COLO668 (cell line): ENCODE measurements around the gene SPEM3.

Experiments used
- DNase-seq: peaks from one replicate; lab custom pipeline; 2025; ENCODE audit not compliant: unreplicated experiment; lab: John Stamatoyannopoulos, UW

Gene SPEM3

GRCh38 chr17:7440113-7440833, 11.6 kb downstream of the SPEM3 start:
- peak; percentile 23 for DNase-seq

- DNase-seq = no peak
Observed at GRCh38 chr17:7440834-7441195, 12.2 kb downstream of the SPEM3 start.

- DNase-seq = no peak
Observed at GRCh38 chr17:7441266-7441665, 12.6 kb downstream of the SPEM3 start.

- DNase-seq = no peak
Observed at GRCh38 chr17:7442142-7442541, 13.5 kb downstream of the SPEM3 start.

- DNase-seq = no peak
Observed at GRCh38 chr17:7443499-7444485, 15.1 kb downstream of the SPEM3 start.

- DNase-seq = peak; percentile 5
Observed at GRCh38 chr17:7444682-7445618, 16.3 kb downstream of the SPEM3 start, which contains the start of gene CHRNB1. Gene CHRNB1, plus strand, starts transcription at chr17:7445061. Its CDS starts 67 bp downstream, at chr17:7445128.

- DNase-seq = no peak
Observed at GRCh38 chr17:7445619-7445968, 16.9 kb downstream of the SPEM3 start.

GRCh38 chr17:7448461-7448860, 19.8 kb downstream of the SPEM3 start:
- DNase-seq = no peak

GRCh38 chr17:7459961-7460545, 31.4 kb downstream of the SPEM3 start:
- no peak for DNase-seq

- no peak for DNase-seq
Observed at GRCh38 chr17:7460850-7461660, 32.4 kb downstream of the SPEM3 start.

- no peak for DNase-seq
Observed at GRCh38 chr17:7462474-7463371, 34.1 kb downstream of the SPEM3 start.

- no peak for DNase-seq
Observed at GRCh38 chr17:7463372-7463846, 34.8 kb downstream of the SPEM3 start.

- no peak for DNase-seq
Observed at GRCh38 chr17:7464081-7464480, 35.4 kb downstream of the SPEM3 start.

- no peak for DNase-seq
Observed at GRCh38 chr17:7465597-7466275, 37.1 kb downstream of the SPEM3 start.

GRCh38 chr17:7466318-7466638, 37.6 kb downstream of the SPEM3 start:
- no peak for DNase-seq

GRCh38 chr17:7466639-7467341, 38.1 kb downstream of the SPEM3 start:
- no peak for DNase-seq

- DNase-seq = no peak
Observed at GRCh38 chr17:7467498-7467897, 38.8 kb downstream of the SPEM3 start.

- DNase-seq = no peak
Observed at GRCh38 chr17:7468290-7468689, 39.6 kb downstream of the SPEM3 start.
